GM12878 (cell line): ENCODE results near the gene ZNF878. TPM values are rescaled to one million over a fixed set of nuclear protein-coding genes. Genes with fewer than 3 reads are reported as not detected.

Experiments
- ATAC-seq: fragments of 200-7000 bp; cut with Tn5 transposase; 3 replicates; pipeline ENCODE4 v1.9.1; 2020; ENCODE audit warnings: mild to moderate bottlenecking, moderate library complexity
- BruUV-seq: library from RNA; stranded (reverse); fragments of 400-500 nt; replicated peaks from 2 replicates; lab custom pipeline; 2021; lab: Mats Ljungman, UMichigan
- CTCF ChIA-PET: fragments of 300-600 bp; sonication (Branson Sonifier 250); formaldehyde crosslinking; extraction: SDS; loops from one replicate; lab custom pipeline; 2021; ENCODE audit warnings: inconsistent platforms; lab: Yijun Ruan, JAX
- POLR2A ChIA-PET: fragments of 350-600 bp; formaldehyde crosslinking; extraction: SDS; loops from one replicate; lab custom pipeline; 2021; ENCODE audit warnings: inconsistent platforms; lab: Charles Lee
- RAD21 ChIA-PET: fragments of 300-600 bp; sonication (Branson Sonifier 250); formaldehyde crosslinking; loops from one replicate; lab custom pipeline; 2023; ENCODE audit warnings: antibody characterized with exemption; ENCODE audit not compliant: unreplicated experiment; lab: Charles Lee
- SMC1A ChIA-PET: fragments of 300-600 bp; sonication (Branson Sonifier 250); formaldehyde crosslinking; loops from one replicate; lab custom pipeline; 2023; ENCODE audit not compliant: unreplicated experiment, uncharacterized antibody; lab: Charles Lee
- DNase-seq: peaks from one replicate; pipeline ENCODE4 v3.0.0-alpha.2; 2011; ENCODE audit warnings: low read depth, low spot score
- FAIRE-seq: peaks from 3 replicates; lab custom pipeline; 2011; peaks lifted over from hg19 to GRCh38; lab: Jason Lieb, UNC
- H2AFZ ChIP-seq: 2 replicates; pipeline ENCODE4 v1.6.0; 2011; ENCODE audit warnings: low read depth, low read length, control low read depth; ENCODE audit not compliant: control insufficient read depth
- H3K27ac ChIP-seq: 2 replicates; pipeline ENCODE4 v1.5.1; 2011; ENCODE audit warnings: control low read depth; ENCODE audit not compliant: control insufficient read depth, insufficient read depth
- H3K27me3 ChIP-seq, 2 experiments: replicated peaks in 1 of 2; 2 replicates each; pipeline versions ENCODE4 v1.6.0 to v1.6.1; 2011; ENCODE audit warnings: low read length in 1 of 2; ENCODE audit not compliant: control insufficient read depth in 2 of 2, insufficient read depth in 2 of 2
- H3K36me3 ChIP-seq, 2 experiments: 2 replicates each; pipeline ENCODE4 v1.5.1; 2011; ENCODE audit warnings: low read length in 1 of 2; ENCODE audit not compliant: control insufficient read depth in 2 of 2, insufficient read depth in 2 of 2
- H3K4me1 ChIP-seq: 2 replicates; pipeline ENCODE4 v1.6.1; 2011; ENCODE audit warnings: mild to moderate bottlenecking, low read length, moderate library complexity, mixed read lengths; ENCODE audit not compliant: control insufficient read depth, insufficient read depth
- H3K4me2 ChIP-seq: 2 replicates; pipeline ENCODE4 v1.6.0; 2011; ENCODE audit warnings: control low read depth; ENCODE audit not compliant: control insufficient read depth, insufficient read depth
- H3K4me3 ChIP-seq: fragments of 200-600 bp; sonication (generic); 2 replicates; pipeline ENCODE4 v1.5.1; 2016
- H3K79me2 ChIP-seq: 2 replicates; pipeline ENCODE4 v1.6.0; 2011; ENCODE audit warnings: low read length; ENCODE audit not compliant: control insufficient read depth, insufficient read depth
- H3K9ac ChIP-seq: 2 replicates; pipeline ENCODE4 v1.8.0; 2011; ENCODE audit warnings: low read length, control low read depth, mixed read lengths; ENCODE audit not compliant: control insufficient read depth, insufficient read depth
- H3K9me3 ChIP-seq: replicated peaks from 3 replicates; pipeline ENCODE4 v1.5.1; 2011; ENCODE audit warnings: mild to moderate bottlenecking, low read length; ENCODE audit not compliant: control insufficient read depth, insufficient read depth
- H4K20me1 ChIP-seq: 2 replicates; pipeline ENCODE4 v1.6.0; 2011; ENCODE audit not compliant: control insufficient read depth, insufficient read depth
- BACH1 ChIP-seq: fragments of 450-650 bp; IDR thresholded peaks from 2 replicates; pipeline ENCODE4 v1.6.1; 2017; ENCODE audit warnings: mild to moderate bottlenecking, borderline replicate concordance
- BCL11A ChIP-seq: IDR thresholded peaks from 2 replicates; pipeline ENCODE4 v1.6.1; 2011; ENCODE audit warnings: low read depth, low read length
- CHD2 ChIP-seq: IDR thresholded peaks from 2 replicates; pipeline ENCODE4 v1.6.1; 2011; ENCODE audit warnings: low read depth, low read length, improper control_type of control experiment, borderline replicate concordance
- HDAC6 ChIP-seq: fragments of 200-600 bp; sonication (generic); IDR thresholded peaks from one replicate; pipeline ENCODE4 v1.8.0; 2017; ENCODE audit warnings: antibody characterized with exemption; ENCODE audit not compliant: unreplicated experiment
- IRF4 ChIP-seq: IDR thresholded peaks from 2 replicates; pipeline ENCODE4 v1.6.1; 2011; ENCODE audit warnings: low read depth, low read length
- KDM1A ChIP-seq: fragments of 200-600 bp; sonication (generic); IDR thresholded peaks from 2 replicates; pipeline ENCODE4 v1.6.1; 2016; ENCODE audit warnings: borderline replicate concordance
- MYB ChIP-seq: fragments of 150-350 bp; IDR thresholded peaks from 2 replicates; pipeline ENCODE4 v1.6.1; 2014; ENCODE audit warnings: mild to moderate bottlenecking, low read depth, low read length, borderline replicate concordance
- SMAD5 ChIP-seq: IDR thresholded peaks from 2 replicates; pipeline ENCODE4 v1.6.1; 2016; ENCODE audit warnings: antibody characterized with exemption, low read depth
- SMC3 ChIP-seq: IDR thresholded peaks from 2 replicates; pipeline ENCODE4 v1.6.1; 2011; ENCODE audit warnings: low read length, improper control_type of control experiment, borderline replicate concordance
- SP1 ChIP-seq: IDR thresholded peaks from one replicate; pipeline ENCODE4 v1.6.1; 2011; ENCODE audit warnings: low read depth, low read length
- SPI1 ChIP-seq: IDR thresholded peaks from 2 replicates; pipeline ENCODE4 v1.6.1; 2011; ENCODE audit warnings: low read depth, mild to moderate bottlenecking, low read length, moderate library complexity, borderline replicate concordance; ENCODE audit not compliant: insufficient read depth
- TAF1 ChIP-seq: IDR thresholded peaks from 2 replicates; pipeline ENCODE4 v1.6.1; 2011; ENCODE audit warnings: mild to moderate bottlenecking, low read depth, low read length, borderline replicate concordance
- ZZZ3 ChIP-seq: IDR thresholded peaks from 2 replicates; pipeline ENCODE4 v1.6.1; 2011; ENCODE audit warnings: low read depth; ENCODE audit not compliant: control insufficient read depth, insufficient read length
- WGBS: methylation state at CpG from one replicate; pipeline ENCODE4 v1.1.6; 2016; ENCODE audit warnings: low lambda C conversion rate; ENCODE audit not compliant: insufficient replicate concordance, insufficient coverage; ENCODE audit errors: missing lambda C conversion rate; 5-methylcytosine and 5-hydroxymethylcytosine counted together
- in situ Hi-C: fragments of 300-500 bp; cut with MboI; formaldehyde crosslinking; loops from 9 replicates; pipeline ENCODE4 v1.14.3; 2018; ENCODE audit warnings: mixed read lengths
- intact Hi-C: fragments of 100-400 bp; cut with micrococcal nuclease; formaldehyde crosslinking; loops from one replicate; pipeline ENCODE4 v1.14.2; 2022; ENCODE audit not compliant: unreplicated experiment
- polyA plus RNA-seq, 11 experiments: library from polyadenylated mRNA; depleted of rRNA in 4 of 11; unstranded in 6 of 11; stranded (reverse) in 5 of 11; fragments of >200 nt; fragmentation: Nextera tagmentation in 4 of 11; fragmentation: Illumina TruSeq in 1 of 11; extraction: Ambion mirVana in 4 of 11; extraction: Trizol in 1 of 11; gene quantifications; 1 replicate in 1 of 11; 2 replicates in 10 of 11; pipeline versions ENCODE4 v1.2.1 to v1.2.3, GENCODE V29; 2011 to 2016; ENCODE audit warnings: inconsistent platforms in 2 of 11, missing spikeins in 2 of 11, low read depth in 1 of 11
- total RNA-seq, 4 experiments: library from RNA; depleted of rRNA in 3 of 4; stranded (reverse); fragments of >200 nt in 3 of 4; fragmentation: Illumina TruSeq in 1 of 4; extraction: Trizol in 1 of 4; gene quantifications; 2 replicates each; pipeline versions ENCODE4 v1.2.1 to v1.2.3, GENCODE V29; 2013 to 2021
- TF ChIP-seq, protein P1 (sequence below): IDR thresholded peaks from 2 replicates; pipeline ENCODE4 v1.6.1; 2012; ENCODE audit warnings: improper control_type of control experiment, low read depth, low read length; ENCODE audit not compliant: insufficient replicate concordance
- TF ChIP-seq, protein P2 (sequence below): IDR thresholded peaks from 2 replicates; pipeline ENCODE4 v1.6.1; 2011; ENCODE audit warnings: low read depth, low read length, improper control_type of control experiment, borderline replicate concordance
- TF ChIP-seq, protein P3 (sequence below): IDR thresholded peaks from 2 replicates; pipeline ENCODE4 v1.6.1; 2012; ENCODE audit warnings: mild to moderate bottlenecking, low read depth, low read length

The ZNF878 gene
- total and polyA plus RNA-seq, 10 of the 15 experiments (the other 5 are each of a cell fraction or from before 2014, with no cell fraction given), result 0.24 to 1.3 (median 0.71) TPM

DNA sequence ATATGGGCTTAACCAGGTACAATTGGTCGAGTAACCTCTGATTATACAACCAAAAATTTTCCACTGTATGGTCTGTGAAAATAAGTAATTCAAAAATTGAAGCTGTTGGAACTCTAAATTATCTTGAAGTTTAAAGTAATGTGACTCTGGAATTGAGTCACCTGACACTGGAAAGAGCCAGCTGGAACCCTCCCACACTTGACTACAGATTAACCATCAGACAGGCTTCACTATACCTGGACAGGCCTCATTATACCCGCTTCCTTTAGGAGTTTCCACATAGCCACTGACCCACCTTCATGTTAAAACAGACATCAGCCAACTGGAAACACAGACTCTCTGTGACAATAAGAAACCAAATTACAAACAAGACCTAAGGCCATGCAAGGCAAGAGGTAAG is 18.6 kb downstream of the ZNF878 start (continued):
- TF ChIP-seq, protein P1, sequence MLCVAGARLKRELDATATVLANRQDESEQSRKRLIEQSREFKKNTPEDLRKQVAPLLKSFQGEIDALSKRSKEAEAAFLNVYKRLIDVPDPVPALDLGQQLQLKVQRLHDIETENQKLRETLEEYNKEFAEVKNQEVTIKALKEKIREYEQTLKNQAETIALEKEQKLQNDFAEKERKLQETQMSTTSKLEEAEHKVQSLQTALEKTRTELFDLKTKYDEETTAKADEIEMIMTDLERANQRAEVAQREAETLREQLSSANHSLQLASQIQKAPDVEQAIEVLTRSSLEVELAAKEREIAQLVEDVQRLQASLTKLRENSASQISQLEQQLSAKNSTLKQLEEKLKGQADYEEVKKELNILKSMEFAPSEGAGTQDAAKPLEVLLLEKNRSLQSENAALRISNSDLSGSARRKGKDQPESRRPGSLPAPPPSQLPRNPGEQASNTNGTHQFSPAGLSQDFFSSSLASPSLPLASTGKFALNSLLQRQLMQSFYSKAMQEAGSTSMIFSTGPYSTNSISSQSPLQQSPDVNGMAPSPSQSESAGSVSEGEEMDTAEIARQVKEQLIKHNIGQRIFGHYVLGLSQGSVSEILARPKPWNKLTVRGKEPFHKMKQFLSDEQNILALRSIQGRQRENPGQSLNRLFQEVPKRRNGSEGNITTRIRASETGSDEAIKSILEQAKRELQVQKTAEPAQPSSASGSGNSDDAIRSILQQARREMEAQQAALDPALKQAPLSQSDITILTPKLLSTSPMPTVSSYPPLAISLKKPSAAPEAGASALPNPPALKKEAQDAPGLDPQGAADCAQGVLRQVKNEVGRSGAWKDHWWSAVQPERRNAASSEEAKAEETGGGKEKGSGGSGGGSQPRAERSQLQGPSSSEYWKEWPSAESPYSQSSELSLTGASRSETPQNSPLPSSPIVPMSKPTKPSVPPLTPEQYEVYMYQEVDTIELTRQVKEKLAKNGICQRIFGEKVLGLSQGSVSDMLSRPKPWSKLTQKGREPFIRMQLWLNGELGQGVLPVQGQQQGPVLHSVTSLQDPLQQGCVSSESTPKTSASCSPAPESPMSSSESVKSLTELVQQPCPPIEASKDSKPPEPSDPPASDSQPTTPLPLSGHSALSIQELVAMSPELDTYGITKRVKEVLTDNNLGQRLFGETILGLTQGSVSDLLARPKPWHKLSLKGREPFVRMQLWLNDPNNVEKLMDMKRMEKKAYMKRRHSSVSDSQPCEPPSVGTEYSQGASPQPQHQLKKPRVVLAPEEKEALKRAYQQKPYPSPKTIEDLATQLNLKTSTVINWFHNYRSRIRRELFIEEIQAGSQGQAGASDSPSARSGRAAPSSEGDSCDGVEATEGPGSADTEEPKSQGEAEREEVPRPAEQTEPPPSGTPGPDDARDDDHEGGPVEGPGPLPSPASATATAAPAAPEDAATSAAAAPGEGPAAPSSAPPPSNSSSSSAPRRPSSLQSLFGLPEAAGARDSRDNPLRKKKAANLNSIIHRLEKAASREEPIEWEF, result no peak
- no peak for TF ChIP-seq SMAD5
- no peak for TF ChIP-seq CHD2
- TF ChIP-seq SP1, result no peak
- TF ChIP-seq, protein P2, sequence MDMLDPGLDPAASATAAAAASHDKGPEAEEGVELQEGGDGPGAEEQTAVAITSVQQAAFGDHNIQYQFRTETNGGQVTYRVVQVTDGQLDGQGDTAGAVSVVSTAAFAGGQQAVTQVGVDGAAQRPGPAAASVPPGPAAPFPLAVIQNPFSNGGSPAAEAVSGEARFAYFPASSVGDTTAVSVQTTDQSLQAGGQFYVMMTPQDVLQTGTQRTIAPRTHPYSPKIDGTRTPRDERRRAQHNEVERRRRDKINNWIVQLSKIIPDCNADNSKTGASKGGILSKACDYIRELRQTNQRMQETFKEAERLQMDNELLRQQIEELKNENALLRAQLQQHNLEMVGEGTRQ, result no peak
- no peak for TF ChIP-seq SPI1
- TF ChIP-seq BACH1, result no peak
- TF ChIP-seq, all 136 proteins: peak for 0

DNA sequence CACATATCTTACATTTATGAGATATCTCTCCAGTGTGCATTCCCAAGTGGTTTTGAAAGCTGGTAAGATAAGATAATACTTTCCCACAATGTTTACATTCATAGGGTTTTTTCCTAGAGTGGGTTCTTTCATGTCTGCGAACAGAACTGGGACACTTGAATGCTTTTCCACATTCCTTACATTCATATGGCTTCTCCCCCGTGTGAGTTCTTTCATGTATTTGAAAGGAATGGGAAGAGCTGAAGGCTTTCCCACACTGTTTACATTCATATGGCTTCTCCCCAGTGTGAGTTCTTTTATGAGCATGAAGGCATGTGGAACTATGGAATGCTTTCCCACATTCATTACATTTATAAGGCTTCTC is 37.0 kb downstream of the ZNF878 start:
- Histone ChIP-seq H3K4me2 (no peak overlapping the region), H3K4me1 (no peaks in the 10 kb centered on the region), H3K79me2 (no peaks in the 10 kb centered on the region), H3K9me3 (peaks cover 48% of the 10 kb centered on the region), H3K36me3 (peaks cover 6 to 13% of the 10 kb centered on the region in 2 experiments), H3K27me3 (no peaks in the 10 kb centered on the region), H3K27ac (no peak overlapping the region), H3K4me3 (no peak overlapping the region), H2AFZ (no peak overlapping the region), H3K9ac (no peak overlapping the region), H4K20me1 (no peaks in the 10 kb centered on the region)
- no TSS peak for BruUV-seq
- FAIRE-seq (no peak), ATAC-seq (no peak), DNase-seq (no peak)
- in situ Hi-C loops, result no loop called here
- ChIA-PET CTCF (no interaction called here), SMC1A (no interaction called here), RAD21 (no interaction called here), POLR2A (no interaction called here)
- intact Hi-C loops, result no loop called here
- WGBS, result 95% methylated on average over 2 of the region's 2 CpGs
- TF ChIP-seq ZZZ3 (no peak), MYB (no peak), KDM1A (no peak), HDAC6 (no peak), SMC3 (no peak), TAF1 (no peak), IRF4 (no peak), BCL11A (no peak)
- TF ChIP-seq, protein P3, sequence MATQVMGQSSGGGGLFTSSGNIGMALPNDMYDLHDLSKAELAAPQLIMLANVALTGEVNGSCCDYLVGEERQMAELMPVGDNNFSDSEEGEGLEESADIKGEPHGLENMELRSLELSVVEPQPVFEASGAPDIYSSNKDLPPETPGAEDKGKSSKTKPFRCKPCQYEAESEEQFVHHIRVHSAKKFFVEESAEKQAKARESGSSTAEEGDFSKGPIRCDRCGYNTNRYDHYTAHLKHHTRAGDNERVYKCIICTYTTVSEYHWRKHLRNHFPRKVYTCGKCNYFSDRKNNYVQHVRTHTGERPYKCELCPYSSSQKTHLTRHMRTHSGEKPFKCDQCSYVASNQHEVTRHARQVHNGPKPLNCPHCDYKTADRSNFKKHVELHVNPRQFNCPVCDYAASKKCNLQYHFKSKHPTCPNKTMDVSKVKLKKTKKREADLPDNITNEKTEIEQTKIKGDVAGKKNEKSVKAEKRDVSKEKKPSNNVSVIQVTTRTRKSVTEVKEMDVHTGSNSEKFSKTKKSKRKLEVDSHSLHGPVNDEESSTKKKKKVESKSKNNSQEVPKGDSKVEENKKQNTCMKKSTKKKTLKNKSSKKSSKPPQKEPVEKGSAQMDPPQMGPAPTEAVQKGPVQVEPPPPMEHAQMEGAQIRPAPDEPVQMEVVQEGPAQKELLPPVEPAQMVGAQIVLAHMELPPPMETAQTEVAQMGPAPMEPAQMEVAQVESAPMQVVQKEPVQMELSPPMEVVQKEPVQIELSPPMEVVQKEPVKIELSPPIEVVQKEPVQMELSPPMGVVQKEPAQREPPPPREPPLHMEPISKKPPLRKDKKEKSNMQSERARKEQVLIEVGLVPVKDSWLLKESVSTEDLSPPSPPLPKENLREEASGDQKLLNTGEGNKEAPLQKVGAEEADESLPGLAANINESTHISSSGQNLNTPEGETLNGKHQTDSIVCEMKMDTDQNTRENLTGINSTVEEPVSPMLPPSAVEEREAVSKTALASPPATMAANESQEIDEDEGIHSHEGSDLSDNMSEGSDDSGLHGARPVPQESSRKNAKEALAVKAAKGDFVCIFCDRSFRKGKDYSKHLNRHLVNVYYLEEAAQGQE, result no peak
